Esophagus muscularis mucosa (tissue), 4 donors: ENCODE data around the gene ZNF827. TPM values are rescaled to one million over a fixed set of nuclear protein-coding genes. Genes with fewer than 3 reads are reported as not detected.

Experiments
- DNase-seq: peaks from one replicate; pipeline ENCODE4 v3.0.0-alpha.2; 2017; ENCODE audit errors: extremely low spot score
- H3K27ac ChIP-seq, 4 donors: fragments of 200-600 bp; sonication (generic); replicated peaks in 1 of 4; 1 replicate in 3 of 4; 2 replicates in 1 of 4; pipeline ENCODE4 v1.5.1; 2016 to 2019; ENCODE audit warnings: mild to moderate bottlenecking in 1 of 4
- H3K27me3 ChIP-seq, 4 donors: fragments of 200-600 bp; sonication (generic); one replicate each; pipeline versions ENCODE4 v1.5.1 to v1.6.0; 2016 to 2019
- H3K36me3 ChIP-seq, 4 donors: fragments of 200-600 bp; sonication (generic); one replicate each; pipeline ENCODE4 v1.5.1; 2016 to 2019
- H3K4me1 ChIP-seq, 4 donors: fragments of 200-600 bp; sonication (generic); one replicate each; pipeline ENCODE4 v1.5.1; 2016 to 2019
- H3K4me3 ChIP-seq, 4 donors: fragments of 200-600 bp; sonication (generic); 1 replicate in 2 of 4; 2 replicates in 2 of 4; pipeline ENCODE4 v1.5.1; 2016 to 2019; ENCODE audit warnings: mild to moderate bottlenecking in 4 of 4, moderate library complexity in 1 of 4
- H3K9me3 ChIP-seq, 4 donors: fragments of 200-600 bp; sonication (generic); 1 replicate in 3 of 4; 2 replicates in 1 of 4; pipeline ENCODE4 v1.5.1; 2016 to 2019
- EP300 ChIP-seq: sonication (generic); formaldehyde crosslinking; IDR thresholded peaks from one replicate; pipeline ENCODE4 v1.6.1; 2017; ENCODE audit warnings: antibody characterized with exemption
- POLR2A ChIP-seq: fragments of 450-650 bp; IDR thresholded peaks from one replicate; pipeline ENCODE4 v1.6.1; 2017; ENCODE audit warnings: antibody characterized with exemption, moderate library complexity, mild to moderate bottlenecking, low read depth
- POLR2AphosphoS5 ChIP-seq, 2 donors: sonication (generic); formaldehyde crosslinking; IDR thresholded peaks; one replicate each; pipeline ENCODE4 v1.6.1; 2017; ENCODE audit warnings: antibody characterized with exemption in 2 of 2
- WGBS: methylation state at CpG from one replicate; pipeline ENCODE4 v1.1.5; 2018; 5-methylcytosine and 5-hydroxymethylcytosine counted together
- intact Hi-C: fragments of 100-400 bp; cut with DNase I; formaldehyde crosslinking; loops from one replicate; pipeline ENCODE4 v1.15.1; 2023
- total RNA-seq, 4 donors: library from RNA; depleted of rRNA; stranded (reverse); fragments of >200 nt; gene quantifications; one replicate each; pipeline versions ENCODE4 v1.1.0 to v1.2.1, GENCODE V29; 2016
- TF ChIP-seq, protein P1 (sequence below), 3 experiments: fragments of 200-600 bp in 2 of 3; fragments of 450-650 bp in 1 of 3; sonication (generic) in 2 of 3; IDR thresholded peaks; one replicate each; pipeline ENCODE4 v1.5.1; 2017 to 2019; ENCODE audit warnings: antibody characterized with exemption in 3 of 3, mild to moderate bottlenecking in 2 of 3, moderate library complexity in 1 of 3

ZNF827 gene
- total RNA-seq, 4 donors from 2014 or later = 11.1 to 27.2 (median 19.0) TPM

DNA sequence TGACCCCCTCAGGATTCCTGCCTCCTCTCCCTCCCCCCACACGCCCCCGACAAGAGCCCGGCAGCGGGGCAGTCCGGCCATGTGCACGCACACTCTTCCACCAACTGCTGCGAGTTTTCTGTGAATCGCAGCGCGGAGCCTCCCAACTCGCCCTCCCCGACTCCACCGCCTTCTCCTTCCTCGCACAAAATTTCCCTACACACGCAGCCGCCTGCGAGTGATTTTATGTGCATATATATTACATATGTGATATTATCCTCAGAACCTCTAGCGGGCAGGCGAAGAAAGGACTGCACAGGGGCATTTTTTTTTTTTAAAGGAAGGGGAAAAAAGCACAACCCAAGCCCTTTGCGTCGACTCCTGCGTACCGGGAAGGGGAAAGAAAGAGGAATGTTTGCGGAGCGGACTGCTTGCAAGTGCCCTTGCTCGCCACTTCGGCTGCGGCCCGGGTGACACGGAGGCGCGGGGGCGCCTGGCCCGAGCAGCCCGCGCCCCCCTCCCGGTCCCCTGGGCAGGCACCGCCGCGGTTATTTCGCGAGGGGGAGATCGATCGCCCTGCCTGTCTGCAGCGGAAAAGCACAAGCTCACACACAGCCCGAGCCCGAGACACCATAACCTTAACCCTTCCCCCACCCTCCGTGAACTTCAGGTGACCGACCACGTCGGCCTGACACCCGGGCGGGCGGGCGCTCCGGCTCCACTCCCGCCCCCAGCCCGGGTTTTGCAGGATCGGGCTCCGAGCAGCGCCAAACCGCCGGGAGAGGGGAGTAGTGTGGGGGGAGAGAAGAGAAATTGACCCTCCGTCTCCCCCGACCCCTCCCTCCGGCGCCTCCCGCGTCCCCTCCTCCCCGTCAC is 2.3 kb downstream of the ZNF827 start:
- WGBS = 0% methylated on average over 37 of the region's 70 CpGs
- H3K4me3 ChIP-seq = peak overlapping the region; percentile 71 to 91 (median 84)
- no peaks in the 10 kb centered on the region for H3K27me3 ChIP-seq
- no peaks in the 10 kb centered on the region for H3K36me3 ChIP-seq
- peaks cover 15 to 50% (median 35%) of the 10 kb centered on the region in 4 donors for H3K4me1 ChIP-seq
- TF ChIP-seq EP300 (no peak), POLR2AphosphoS5 (IDR thresholded peaks at IDR 0.05) (peak; percentile 42 to 56), POLR2A (no peak)
- TF ChIP-seq, protein P1, sequence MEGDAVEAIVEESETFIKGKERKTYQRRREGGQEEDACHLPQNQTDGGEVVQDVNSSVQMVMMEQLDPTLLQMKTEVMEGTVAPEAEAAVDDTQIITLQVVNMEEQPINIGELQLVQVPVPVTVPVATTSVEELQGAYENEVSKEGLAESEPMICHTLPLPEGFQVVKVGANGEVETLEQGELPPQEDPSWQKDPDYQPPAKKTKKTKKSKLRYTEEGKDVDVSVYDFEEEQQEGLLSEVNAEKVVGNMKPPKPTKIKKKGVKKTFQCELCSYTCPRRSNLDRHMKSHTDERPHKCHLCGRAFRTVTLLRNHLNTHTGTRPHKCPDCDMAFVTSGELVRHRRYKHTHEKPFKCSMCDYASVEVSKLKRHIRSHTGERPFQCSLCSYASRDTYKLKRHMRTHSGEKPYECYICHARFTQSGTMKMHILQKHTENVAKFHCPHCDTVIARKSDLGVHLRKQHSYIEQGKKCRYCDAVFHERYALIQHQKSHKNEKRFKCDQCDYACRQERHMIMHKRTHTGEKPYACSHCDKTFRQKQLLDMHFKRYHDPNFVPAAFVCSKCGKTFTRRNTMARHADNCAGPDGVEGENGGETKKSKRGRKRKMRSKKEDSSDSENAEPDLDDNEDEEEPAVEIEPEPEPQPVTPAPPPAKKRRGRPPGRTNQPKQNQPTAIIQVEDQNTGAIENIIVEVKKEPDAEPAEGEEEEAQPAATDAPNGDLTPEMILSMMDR (IDR thresholded peaks at IDR 0.05) = peak in 1 of 3 experiments; percentile 30
- H3K27ac ChIP-seq = peak overlapping the region; percentile 89 to 96 (median 96)
- peak; percentile 92 for DNase-seq
- intact Hi-C loops = loop anchor here (2.0 to 10.0 kb wide), 3 partner anchors 50 to 588 kb away; partner anchors contain the start of genes MMAA and SLC10A7
- no peaks in the 10 kb centered on the region for H3K9me3 ChIP-seq

DNA sequence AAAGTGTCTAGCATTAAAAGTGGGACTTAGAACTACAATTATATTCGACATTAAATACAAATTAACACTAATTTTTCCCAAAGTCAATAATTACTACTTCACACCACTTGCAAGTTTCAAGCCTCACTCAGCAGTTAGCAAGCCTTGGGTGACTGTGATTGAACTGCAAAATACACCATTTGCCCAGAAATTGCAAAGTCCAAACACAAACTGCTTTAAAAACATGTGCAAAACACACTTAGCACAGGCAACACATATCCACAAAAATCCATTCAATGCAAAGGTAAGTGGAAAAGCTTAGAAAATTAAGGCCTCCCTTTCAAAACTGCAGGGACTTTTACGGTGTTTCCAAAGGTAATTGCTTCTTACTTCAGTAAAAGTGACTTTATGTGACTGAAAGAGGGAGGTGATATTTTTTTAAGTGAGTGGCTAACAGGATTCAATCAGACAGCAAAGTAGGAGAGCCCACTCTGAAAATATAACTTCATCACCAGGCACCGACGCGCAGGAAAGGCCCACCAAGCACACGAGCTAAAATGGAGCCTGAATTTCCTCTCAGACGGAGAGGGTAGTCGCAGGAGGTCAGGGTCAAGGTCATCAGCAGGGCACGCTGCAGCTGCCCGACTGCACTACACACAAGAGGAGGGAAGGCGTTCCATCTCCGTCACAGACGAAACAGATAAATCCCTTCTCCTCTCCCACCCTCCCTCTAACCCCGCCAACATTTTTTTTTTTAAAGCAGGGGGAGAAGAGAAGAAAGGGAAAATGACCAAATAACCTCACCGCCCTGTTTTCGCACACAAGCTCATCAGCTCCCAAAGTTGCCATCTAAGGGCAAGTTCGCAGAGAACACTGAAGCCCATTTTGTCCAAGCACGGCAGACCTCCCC is 3.1 kb downstream of the ZNF827 start:
- Histone ChIP-seq H3K36me3 (no peaks in the 10 kb centered on the region), H3K9me3 (no peaks in the 10 kb centered on the region), H3K27me3 (no peaks in the 10 kb centered on the region), H3K4me1 (peaks cover 19 to 59% (median 43%) of the 10 kb centered on the region in 4 donors), H3K27ac (peak overlapping the region; percentile 89 to 96 (median 96)), H3K4me3 (peak overlapping the region; percentile 71 to 91 (median 84))
- intact Hi-C loops = loop anchor here (2.0 to 10.0 kb wide), 3 partner anchors 49 to 589 kb away; partner anchors contain the start of genes MMAA and SLC10A7
- no peak for TF ChIP-seq EP300
- TF ChIP-seq POLR2AphosphoS5 (IDR thresholded peaks at IDR 0.05) = peak in 1 of 2 donors; percentile 3
- TF ChIP-seq, protein P1 (IDR thresholded peaks at IDR 0.05) = no peak
- DNase-seq = no peak
- WGBS = 7% methylated on average over 18 of the region's 18 CpGs

DNA sequence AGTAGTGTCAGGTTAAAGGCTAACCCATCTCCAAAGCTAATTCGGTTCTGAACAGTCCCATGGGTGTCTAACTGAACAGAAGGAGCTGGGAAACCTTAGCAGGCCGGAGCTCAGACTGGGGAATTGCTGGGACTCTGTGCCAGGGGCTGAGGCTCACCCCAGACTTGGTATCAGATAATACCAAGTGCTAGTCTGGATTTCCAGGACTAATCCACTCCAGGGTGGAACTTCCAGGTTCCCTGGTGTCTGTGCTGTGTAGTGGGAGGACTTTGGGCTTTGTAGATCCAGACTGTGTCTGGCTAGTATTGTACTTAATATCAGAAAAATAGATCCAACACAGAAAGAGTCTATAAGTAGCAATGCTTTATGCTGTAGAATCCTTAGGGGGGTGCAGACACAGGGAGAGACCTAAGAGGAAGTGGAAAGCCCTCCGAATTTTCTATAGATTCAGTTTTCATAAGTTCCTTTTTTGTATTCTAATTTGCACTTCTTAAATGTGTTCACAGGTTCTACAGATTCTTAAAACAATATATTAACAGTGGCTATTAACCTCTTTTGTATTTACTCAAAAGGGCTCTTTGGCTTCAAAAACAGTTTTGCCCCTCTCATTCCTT is 4.1 kb downstream of the ZNF827 start:
- Histone ChIP-seq H3K27ac (peak overlapping the region; percentile 89 to 96 (median 96)), H3K27me3 (no peaks in the 10 kb centered on the region), H3K9me3 (no peaks in the 10 kb centered on the region), H3K4me1 (peaks cover 21 to 64% (median 46%) of the 10 kb centered on the region in 4 donors), H3K36me3 (no peaks in the 10 kb centered on the region), H3K4me3 (no peak overlapping the region)
- no peak for TF ChIP-seq POLR2AphosphoS5 (IDR thresholded peaks at IDR 0.05)
- TF ChIP-seq EP300 = no peak
- TF ChIP-seq, protein P1 (IDR thresholded peaks at IDR 0.05) = no peak
- TF ChIP-seq POLR2A = no peak
- intact Hi-C loops = loop anchor here (10.0 kb wide), 2 partner anchors 320 to 590 kb away; partner anchors contain the start of genes MMAA and SLC10A7
- 69% methylated on average over 3 of the region's 3 CpGs for WGBS
- no peak for DNase-seq

DNA sequence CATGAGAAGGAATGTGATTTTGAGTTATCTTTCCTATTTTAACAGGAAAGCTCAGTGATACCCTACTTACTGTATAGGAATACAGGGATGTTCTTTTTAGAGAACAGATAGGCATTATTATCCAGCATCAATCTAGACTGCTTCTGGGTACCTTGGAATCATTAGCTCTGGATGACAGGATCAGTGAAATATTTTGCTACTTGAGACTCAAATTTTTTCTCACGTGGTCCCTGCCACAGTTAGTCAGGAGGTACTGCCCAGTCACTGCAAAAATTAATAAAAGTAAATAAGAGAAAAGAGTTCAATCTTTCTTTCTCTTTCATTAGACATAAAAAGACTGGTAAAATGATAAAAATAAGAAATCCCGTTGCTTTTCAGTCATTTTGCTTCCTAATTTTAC is 5.5 kb downstream of the ZNF827 start:
- DNase-seq = no peak
- Histone ChIP-seq H3K9me3 (no peaks in the 10 kb centered on the region), H3K27me3 (no peaks in the 10 kb centered on the region), H3K36me3 (no peaks in the 10 kb centered on the region), H3K4me1 (peaks cover 21 to 56% (median 39%) of the 10 kb centered on the region in 4 donors), H3K4me3 (no peak overlapping the region), H3K27ac (no peak overlapping the region)
- TF ChIP-seq, protein P1 (IDR thresholded peaks at IDR 0.05) = no peak
- no peak for TF ChIP-seq POLR2A
- intact Hi-C loops = loop anchor here (10.0 kb wide), 2 partner anchors 318 to 592 kb away; partner anchors contain the start of genes MMAA and SLC10A7
- WGBS = 62% methylated on average over 2 of the region's 2 CpGs
